GM19452 (cell line): Measurements from ENCODE around the gene EPHB1.

Experiments
- ATAC-seq: cut with Tn5 transposase; IDR thresholded peaks from one replicate; pipeline ENCODE4 v1.9.1; 2021; ENCODE audit not compliant: unreplicated experiment

Gene EPHB1

DNA sequence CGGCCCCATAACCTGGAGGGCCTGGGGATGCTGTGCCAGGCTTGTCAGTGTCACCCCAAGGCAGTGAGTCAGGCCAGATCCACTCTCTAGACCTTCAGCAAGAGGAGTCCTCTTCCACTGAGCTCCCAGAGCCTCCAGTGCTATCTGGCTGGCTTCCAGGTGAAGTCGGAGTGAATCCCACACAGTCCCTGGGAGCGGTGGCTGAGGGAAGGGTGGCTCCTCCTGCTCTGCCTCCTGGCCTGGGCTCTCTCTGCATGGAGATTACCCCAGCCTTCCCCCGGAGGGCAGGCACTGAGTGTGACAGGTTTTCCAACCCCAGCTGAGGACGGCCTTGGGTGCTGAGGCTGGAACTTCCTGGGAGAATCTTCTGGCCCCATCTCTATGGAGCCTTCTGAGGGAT, 82.7 kb downstream of the EPHB1 start:
- ATAC-seq, result no peak

DNA sequence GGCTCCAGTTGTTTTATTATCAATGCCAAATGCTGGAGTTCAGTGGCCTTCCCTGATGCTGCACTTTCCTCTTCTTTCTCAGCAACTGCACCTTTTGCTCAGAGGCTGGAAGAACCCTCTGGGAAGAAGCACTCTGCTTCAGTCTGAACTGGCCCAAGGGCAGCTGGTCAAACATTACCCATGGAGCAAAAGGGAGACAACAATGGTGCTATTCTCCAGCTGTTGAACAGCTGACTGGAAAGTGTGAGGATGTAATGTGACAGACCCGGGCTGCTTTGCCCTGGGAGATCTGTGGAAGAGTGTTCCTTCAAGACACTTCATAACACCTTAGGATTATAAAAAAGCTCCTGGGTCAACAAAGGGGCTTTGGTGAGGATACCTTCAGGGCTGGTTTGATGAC, 84.9 kb downstream of the EPHB1 start:
- ATAC-seq, result no peak

DNA sequence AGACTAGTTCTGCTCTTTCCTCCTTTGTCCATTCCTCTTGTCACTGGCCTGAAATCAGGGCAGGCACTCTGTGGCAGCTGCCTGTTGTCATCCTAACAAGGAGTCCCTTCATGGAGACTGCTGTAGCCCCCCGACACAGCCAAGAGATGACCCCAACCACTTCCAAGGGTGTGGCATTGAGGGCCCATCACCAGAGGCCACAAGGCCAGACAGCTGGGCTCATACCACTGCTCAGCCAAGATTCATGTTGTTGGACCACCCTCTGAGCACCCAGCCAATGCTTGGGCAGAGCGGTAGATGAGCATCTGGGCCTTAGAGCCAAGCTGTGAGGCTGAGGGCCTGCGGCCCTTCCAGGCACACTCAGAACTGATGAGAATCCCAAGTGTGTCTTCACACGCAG, 85.4 kb downstream of the EPHB1 start:
- no peak for ATAC-seq

DNA sequence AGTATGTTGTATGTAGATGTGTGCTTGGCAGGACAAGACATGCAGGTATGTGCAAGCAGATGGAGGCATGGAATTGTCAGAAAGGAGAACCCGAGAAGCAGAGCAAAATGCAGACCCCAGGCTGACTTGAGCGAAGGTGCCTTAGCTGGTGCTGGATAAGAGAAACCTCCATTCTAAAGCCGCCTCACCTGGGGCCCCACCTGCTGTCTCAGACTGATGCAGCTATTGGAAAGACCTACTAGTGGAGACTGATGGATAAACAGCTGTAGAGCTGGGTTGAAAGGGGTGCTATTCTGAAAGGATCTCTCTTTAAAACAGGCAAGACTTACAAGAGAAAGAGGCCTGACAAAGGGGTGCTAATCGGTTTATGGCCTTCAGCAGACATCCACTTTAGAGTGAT, 86.2 kb downstream of the EPHB1 start:
- no peak for ATAC-seq

DNA sequence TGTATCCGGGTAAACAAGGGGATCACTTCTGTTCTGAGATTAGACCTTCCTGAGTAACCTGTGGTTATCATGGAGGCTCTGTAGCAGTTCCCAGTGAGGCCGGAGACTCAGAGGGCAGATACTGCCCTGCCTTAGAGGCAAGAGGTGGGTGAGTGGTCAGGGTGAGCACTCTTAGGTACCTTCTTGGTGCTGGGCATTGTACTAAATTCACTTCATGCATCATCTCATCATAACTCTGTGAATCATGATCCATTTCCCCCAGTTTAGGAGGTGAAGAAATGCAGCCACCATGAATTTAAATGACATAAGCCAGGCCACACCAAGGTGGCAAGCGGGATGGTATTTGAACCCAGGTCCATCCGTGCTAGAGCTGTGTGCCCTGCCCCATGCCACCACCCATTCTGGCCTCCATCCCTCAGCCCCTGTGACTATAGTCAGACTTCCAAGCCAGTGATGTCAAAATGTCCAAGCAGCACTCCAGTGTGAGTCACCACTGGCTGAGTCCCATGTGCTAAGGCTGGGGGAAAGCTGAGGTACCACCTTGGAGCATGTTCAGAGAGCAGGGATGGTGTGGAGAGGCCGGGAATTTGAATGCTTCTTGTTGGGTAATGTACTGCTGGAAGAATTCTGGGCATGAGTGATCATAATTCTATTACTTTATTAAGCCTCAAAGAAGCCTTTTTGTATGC, 88.8 kb downstream of the EPHB1 start:
- ATAC-seq, result no peak

DNA sequence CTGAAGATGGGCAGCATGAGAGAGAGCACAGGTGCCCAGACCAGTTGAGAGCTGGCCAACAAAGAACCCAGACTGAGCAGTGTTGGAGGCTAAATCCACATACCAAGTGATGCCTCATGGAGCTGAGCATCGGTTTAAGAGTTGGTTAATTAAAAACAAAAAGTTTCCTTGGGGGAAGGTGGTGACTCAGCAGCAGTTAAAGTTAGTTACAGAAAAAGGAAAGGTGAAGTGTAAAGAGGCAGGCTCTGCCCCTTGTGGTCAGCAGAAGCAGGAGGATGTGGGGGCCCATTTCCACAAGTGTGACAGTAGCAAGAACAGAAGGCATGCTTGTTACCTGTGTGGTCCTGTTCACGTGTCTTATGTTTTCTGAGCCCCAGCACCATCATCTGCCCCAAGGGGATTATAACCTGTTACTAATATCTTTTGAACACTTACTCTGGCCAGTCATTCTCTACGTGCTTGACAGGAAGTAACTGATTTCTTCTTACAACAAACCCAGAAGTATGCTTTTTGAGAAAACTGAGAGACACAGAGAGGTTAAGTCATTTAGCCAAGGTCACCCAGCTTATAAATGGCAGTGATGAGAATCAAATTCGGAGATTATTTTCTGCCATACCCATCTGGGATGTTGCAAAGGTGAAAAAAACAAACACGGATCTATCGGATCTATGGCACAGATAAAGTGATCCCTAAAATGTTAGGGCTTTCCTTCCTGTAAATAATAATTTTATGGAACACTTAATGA, 91.0 kb downstream of the EPHB1 start:
- peak; percentile 92 for ATAC-seq

DNA sequence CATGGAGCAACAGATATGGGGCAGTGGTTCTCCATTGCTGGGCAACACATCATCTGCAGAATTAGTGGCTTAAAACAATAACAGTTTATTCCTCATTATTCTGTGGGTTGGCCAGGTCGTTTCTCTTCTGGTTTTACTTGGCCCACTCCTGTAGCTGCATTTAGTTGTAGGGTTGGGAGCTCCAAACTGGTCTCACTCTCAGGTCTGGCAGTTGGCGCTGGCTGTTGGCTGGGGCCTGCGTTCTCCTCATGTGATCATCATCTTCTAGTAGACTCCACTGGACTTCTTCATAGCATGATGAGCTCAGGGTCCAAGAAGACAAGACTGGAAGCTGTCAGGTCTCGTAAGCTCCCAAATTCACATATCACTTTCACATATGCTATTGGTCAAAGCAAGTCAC, 91.9 kb downstream of the EPHB1 start:
- no peak for ATAC-seq

DNA sequence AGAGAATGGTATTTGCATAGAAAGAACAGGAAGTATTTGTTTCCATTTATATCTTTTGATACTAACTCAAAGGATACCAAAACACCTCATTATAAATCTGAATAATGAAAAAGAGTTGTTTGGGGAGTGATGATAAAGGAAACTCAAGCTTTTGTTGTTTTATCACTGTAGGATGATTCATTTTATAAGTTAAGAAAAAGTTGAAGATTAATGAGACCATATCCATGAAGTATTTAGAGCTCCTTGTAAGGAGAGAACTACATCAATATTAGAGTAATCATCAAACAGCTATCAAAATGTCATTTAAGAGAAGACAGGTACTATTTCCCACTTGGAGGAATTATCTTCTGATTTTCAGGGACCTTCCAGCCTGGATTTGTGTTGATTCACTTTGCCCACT, 92.5 kb downstream of the EPHB1 start:
- ATAC-seq, result no peak

DNA sequence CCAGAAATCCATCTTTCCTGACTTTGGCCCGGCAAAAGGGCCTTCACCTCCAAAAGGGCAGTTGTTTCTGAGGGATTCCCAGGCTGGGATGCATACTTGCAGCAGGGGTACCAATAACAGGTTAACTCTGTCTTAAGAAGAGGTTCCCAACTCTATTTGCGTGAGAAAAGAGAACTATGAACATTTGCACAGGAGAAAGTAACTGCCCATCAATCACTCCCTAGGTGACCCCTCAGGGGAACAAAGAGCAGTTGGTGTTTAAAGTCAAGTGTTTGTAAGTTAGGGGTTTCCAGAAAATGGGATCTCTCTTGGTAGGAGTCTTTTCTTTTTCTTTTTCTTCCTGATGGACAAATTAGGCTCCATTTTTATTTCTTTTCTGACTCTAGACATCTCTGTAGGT, 97.3 kb downstream of the EPHB1 start:
- ATAC-seq, result no peak

DNA sequence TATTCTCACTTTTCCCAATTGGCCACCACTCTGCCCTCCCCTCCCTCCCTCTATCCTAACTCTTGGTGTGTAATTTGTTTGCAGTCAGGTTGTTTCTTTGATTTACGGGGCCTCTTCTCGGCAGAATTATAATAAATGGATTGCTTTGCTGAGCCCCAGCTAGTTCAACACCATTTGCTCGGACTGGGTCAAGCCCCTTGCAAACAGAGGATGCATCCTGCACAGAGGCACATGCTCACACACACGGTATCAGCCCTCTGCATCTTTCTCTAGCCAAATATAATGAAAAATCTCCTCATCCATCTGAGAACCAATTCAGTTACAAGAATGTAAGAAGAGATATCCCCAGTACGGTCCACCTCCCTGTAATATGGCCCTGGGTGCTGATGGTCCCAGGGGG, 97.7 kb downstream of the EPHB1 start:
- no peak for ATAC-seq

DNA sequence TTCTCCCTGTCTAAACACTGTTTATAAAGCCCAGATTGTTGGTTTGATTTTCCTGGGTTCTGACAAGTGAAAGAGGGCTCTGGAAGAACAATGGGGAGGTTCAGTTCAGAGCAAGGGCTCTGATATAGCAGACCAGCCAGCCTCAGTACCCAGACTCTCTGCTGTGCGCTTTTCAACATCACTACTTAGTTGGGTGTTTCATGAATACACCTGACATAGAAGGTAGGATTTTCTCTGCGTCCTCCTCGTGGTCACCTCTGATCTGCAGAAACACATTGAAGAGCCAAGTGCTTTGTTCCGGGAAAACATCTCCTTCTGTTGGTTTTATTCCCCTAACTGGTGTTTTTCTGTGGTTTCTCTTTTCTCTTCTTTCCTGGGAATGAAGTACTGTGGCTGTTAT, 99.5 kb downstream of the EPHB1 start:
- ATAC-seq, result no peak

DNA sequence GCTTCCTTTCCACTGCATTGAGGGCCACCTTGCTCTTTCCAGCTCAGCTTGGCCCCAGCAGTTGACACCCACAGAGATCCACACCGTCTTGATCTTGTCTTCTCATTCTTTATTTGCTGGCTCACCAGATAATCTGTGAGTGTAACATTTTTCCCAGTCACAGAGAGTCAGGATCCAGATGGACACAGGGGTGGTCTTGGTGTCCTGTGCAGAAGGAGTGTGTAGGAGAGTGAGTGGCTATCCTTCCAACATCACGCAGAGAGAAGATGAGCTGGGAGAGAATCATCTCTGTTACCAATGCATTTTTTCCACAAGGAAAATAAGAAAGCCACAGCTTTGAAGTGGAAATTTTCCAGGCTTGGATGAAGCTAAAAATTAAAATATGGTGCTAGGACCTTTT, 100.1 kb downstream of the EPHB1 start:
- no peak for ATAC-seq

DNA sequence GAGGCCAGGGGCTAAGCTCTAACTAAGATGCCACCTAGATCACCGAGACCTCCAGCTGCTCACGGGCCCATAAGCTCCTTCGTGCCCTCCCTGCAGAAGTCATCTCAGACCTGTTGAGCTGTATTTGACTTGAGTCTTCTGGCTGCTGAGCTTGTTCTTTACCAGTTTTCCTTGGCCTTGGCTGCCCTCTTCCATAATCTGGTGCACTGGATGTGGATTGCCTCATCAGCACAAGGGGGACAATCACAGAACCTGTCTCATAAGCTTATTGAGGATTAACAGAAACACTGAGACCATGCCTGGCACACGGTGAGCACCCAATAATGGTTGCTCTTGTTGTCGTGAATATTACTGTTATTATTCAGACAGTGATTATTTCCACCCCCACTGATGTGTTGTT, 101.1 kb downstream of the EPHB1 start:
- no peak for ATAC-seq

DNA sequence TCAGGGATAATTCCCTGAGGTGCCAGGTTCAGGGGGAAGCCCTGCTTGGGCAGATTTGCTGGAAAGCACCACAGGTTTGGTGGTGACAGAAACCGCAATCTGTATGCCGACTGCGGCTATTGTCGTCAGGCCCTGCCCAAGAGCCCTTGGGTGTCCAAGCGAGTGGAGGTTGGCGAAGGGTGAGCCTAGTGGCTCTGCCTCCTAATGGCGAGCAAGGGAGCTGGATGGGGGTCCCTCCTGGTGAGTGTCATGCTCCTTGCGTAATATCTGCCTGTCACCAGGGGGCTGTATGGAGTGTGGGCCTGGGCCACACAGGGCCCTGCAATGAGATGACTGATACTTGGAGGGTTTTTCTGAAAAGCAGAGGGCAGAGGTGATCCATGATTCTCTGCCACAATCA, 101.6 kb downstream of the EPHB1 start:
- no peak for ATAC-seq

DNA sequence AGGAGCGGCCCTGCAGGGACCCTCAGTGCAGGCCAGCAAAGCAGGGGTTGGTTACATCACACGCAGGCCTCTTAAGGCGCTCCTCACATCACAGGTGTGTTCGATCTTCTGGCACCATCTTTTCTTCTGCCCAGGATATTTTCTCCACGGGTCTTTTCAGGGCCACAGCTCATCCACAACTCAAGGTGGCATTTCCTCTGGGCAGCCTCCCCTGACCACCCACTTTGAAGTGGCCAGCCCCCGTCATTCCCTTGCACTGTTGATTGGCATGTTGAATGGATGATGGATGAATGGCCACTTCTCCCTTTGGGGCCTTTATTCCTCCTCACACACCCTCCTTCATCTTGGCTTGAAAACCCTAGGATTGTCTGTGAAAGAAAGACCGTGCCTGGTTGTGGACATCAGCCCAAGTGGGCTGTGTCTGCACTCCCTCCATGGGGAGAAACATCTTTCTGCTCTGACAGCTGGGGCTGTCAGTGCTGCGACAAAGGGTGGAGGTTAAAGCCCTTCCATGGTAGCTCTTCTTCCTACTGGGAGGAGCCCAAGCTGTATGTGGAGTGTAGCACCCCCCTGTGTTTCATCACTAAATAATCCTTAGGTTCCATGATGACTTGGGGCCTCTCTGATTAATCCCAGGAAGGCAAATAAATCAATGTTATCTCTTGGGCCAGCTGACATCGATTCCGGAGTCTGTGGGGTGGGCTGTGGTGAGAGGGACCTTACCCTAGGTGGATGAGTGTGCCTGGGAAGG, 102.5 kb downstream of the EPHB1 start:
- no peak for ATAC-seq

DNA sequence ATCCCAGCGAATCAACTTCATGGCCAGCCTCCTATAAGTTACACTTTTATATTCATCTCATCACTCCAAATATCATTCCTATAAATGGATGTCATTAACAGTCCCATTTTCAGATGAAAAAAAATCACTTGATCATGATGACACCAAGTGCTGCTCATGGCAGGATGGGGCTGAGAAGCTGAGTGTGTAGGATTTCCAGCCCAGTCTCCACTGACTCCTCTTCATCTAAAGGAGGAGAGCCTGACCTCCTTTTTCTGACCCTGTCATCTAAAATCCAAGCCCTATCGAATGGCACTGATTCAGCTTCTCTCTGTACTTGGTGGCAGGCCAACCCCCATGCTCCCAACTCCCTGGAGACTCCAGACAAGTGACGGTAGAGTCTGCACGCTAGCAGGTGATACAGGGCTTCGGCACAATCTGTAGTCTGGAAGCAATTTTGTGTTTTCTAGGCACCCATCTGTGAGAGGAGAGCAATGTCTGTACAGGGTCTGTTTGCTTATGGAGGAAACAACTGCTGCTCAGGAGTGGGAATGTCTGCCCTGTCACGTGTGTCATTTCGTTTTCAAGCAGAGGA, 103.2 kb downstream of the EPHB1 start:
- no peak for ATAC-seq

DNA sequence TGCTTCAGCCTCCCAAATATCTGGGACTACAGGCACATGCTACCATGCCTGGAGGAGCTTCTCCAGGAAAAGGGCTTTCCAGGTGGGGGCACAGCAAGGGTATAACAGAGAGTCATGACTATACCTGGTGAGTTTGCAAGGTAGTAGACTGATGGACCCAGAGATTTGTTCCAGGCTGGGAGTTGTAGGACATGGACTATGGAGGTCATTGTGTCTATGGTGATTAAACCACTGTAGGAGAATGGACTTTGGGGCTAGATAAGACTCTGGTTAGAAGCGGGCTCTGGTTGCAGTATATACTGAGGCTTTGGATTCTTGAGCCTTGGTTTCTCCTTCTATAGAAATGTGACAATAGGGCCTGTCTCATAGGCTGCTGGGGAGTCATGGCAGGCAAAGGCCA, 104.7 kb downstream of the EPHB1 start:
- ATAC-seq, result no peak

DNA sequence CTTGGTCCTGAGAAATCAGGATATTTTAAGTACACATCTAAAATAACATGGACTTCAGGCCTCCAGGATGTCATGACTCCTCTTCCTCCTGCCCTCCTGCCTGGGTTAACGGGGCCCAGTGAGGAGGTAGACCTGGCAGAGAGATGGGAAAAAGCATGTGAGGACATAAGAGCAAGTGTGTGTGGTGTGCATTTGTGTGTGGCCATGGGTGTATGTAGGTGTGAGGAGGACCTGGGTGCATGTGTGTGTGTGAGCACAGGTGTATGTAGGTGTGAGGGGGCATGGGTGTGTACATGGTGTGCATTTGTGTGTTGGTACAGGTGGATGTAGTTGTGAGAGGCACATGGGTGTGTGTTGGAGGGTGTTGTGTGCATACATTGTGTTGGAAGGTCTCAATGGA, 105.4 kb downstream of the EPHB1 start:
- no peak for ATAC-seq

DNA sequence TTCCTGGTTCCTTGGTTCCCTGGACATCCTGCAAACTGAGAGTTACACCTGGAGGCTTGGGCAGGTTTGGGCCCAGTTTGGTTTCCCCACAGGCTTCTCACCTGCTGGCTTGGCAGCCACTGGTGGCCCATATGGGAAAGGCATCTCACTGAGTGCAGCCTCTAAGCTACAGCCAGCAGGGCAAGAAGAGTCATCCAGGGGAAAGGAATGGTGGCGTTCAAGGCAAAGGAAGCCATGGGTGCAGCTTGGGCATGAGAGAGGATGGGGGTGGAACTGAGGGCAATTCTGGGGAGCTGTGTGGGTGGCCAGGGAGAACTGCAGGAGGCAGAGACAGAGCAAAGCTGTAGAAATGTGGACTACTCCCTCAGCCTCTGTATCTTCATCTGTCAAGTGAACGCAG, 106.4 kb downstream of the EPHB1 start:
- ATAC-seq, result no peak

DNA sequence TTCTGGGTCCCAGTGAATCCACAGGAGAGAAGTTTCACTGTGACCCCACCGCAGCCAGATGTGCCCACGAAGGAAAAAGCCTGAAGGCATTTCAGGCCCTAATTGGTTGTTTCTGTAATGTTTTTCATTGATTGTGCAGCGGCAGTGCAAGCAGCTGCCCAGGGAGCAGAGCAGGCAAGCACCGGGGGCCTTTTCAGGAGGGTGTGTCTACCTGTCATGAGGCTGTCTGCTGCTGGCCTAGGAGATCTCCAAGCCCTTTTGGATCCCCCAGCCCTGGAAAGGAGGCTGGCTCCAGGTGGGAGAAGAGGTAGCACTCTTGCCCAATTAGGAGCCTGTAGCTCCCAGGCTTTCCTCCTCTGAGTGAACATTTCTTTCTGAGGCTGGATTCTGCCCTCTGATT, 108.8 kb downstream of the EPHB1 start:
- peak; percentile 27 for ATAC-seq

DNA sequence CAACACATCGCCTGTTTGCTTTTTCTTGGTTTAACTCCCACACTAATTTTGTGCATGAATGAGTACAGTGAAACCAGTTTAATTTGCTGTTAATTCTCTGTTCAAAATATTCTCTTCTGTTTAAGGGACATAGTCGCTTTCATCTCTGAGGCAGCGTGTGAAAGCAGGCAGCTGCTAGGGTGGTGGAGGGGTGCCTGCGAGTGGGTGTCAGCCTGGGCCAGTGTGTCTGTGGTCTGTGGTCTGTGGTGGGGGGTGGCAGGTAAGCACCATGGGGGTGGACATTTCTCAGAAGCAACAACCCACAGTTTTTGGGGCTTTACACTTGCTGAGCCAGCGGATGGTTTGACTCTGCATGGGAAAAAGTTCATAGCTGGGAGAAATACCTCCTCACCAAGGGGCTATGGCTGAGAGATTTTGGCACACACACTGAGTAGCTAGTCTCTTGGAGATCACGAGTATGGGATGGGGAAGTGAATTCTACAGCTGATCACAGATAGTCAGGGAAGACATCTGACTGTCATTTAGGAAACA, 109.2 kb downstream of the EPHB1 start:
- peak; percentile 90 for ATAC-seq
